OCI-M2 (cell line): ENCODE results near the gene ROBO2.

Source experiments
- DNase-seq: peaks from one replicate; lab custom pipeline; 2025; ENCODE audit not compliant: unreplicated experiment; lab: John Stamatoyannopoulos, UW

The ROBO2 gene

GRCh38 chr3:77467702-77468625, 428.1 kb downstream of the ROBO2 start:
- DNase-seq, result no peak

DNA sequence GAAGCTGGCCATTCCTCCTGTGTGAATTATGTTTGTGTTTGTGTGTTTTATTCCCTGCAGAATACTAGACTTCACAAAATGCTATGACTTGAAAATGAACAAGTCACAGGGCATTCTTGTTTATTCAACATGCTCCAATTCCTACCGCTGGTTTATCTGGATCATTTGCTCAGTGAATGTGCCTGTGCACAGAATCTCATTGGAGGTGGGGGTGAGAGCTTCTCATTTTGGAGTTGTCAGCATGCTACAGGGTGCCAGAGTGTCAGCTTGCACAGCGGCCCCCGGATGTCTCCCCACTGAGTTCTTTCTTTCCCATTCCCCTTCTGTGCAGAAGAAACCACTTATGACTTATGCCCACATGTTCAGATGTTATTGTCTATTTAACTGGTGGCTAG, 428.7 kb downstream of the ROBO2 start:
- no peak for DNase-seq

DNA sequence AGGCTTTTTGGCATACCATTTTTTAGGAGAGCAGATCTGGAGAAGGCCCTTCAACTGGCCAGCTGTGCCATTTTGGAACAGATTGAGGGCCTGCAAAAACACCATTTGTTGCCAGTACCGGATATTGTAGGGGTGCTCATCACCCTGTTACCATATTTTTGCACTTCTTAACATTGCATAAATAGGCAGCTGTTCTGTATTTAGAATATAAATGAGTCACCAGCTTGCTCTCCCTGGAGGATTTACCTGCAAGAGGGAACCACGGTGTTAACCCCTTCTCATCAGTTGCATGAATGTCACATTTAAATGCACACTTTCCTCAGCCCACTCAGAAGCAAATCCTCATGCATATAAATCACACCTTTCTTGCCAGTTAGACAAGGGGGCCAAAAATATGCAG, 435.6 kb downstream of the ROBO2 start:
- no peak for DNase-seq

- no peak for DNase-seq
Measured at GRCh38 chr3:77479021-77479420, 439.1 kb downstream of the ROBO2 start.

DNA sequence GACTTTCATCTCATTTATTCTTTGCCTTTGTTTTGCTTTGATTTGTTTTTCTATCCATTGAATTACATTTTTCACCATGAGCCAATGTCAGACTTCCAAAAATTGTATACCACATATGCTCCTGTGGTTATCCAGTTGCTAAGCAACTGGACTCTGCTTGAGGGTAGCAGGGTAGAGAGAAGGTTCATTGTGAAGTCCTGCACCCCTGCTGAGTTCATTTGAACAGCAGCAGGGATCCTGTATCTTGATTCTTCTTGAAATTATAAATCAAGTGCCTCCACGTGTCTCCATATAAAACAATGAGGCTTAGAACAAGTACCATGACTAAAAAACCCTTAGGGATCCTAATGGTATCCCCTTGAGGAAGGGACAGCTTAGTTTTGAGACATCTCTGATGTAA, 449.3 kb downstream of the ROBO2 start:
- DNase-seq, result no peak

- no peak for DNase-seq
Measured at GRCh38 chr3:77491961-77492360, 452.1 kb downstream of the ROBO2 start.

- no peak for DNase-seq
Measured at GRCh38 chr3:77500721-77501120, 460.8 kb downstream of the ROBO2 start.

DNA sequence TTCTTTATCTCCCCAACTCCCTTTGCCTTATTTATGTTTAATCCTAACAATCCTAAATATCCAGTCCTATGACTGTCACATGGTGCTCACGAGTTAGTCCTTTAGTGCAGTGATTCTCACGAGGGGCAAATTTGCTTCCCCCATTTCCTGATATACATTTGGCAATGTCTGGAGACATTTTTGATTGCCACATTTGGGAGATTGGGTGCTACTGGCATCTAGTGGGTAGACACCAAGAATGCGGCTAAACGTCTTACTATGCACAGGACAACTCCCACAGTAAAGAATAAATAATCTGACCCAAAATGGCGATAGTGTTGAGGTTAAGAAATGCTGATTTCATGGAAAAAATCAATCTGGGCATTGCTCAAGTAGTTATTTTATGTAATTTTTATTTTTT, 466.5 kb downstream of the ROBO2 start:
- no peak for DNase-seq

DNA sequence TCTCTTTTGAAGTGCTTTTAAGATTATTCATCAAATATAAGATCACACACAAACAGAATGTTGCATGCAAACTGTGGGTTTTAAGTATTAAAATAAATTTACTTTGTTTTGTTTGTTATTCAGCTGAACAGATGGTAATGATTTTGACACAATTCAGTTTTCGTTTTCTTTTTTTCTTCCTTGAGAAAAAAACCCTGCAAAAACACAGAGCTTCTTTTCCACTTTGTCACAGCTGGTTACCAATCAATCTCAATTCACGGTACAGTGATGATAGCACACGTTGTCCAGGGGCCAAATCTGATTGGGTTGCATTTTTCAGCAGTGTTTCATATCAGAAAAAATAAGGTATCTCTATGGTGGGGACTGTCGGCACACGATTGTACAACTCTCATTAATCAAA, 473.6 kb downstream of the ROBO2 start:
- DNase-seq, result no peak

DNA sequence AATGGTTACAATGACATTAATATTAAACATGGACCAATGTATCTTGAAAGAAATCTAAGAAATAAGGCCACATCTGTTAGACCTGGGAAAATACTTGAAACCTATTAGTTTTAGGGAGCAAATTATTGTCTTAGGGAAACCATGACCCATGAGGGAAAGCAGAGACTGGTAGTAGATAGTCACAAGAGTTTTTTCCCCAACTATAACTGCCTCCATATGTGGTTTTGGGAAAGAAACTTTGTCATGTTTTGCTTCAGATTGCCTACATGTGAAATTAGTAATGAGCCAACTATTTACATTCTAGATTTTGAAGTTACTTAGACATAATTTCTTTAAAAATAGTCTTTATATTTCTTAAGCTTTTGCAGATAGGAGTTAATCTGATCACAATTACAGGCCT, 474.9 kb downstream of the ROBO2 start:
- no peak for DNase-seq

DNA sequence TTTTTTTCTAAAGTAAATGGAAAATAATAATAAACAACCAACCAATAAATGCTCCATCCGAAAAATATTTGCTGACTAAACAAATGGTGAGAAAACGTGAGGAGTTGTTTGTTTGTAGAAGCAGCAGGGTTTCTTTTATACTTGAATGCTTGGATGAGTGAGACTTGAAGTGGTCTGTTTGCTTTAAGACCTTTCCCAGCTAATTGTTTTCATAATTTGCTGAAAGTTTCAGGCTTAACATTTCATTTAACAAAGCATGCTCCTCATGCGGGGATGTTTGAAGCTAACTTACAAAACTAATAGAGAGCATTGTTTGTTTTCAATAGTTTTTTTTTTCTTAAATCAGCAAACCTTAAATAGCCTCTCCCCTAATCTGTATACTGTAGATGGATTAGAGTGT, 484.6 kb downstream of the ROBO2 start:
- no peak for DNase-seq

DNA sequence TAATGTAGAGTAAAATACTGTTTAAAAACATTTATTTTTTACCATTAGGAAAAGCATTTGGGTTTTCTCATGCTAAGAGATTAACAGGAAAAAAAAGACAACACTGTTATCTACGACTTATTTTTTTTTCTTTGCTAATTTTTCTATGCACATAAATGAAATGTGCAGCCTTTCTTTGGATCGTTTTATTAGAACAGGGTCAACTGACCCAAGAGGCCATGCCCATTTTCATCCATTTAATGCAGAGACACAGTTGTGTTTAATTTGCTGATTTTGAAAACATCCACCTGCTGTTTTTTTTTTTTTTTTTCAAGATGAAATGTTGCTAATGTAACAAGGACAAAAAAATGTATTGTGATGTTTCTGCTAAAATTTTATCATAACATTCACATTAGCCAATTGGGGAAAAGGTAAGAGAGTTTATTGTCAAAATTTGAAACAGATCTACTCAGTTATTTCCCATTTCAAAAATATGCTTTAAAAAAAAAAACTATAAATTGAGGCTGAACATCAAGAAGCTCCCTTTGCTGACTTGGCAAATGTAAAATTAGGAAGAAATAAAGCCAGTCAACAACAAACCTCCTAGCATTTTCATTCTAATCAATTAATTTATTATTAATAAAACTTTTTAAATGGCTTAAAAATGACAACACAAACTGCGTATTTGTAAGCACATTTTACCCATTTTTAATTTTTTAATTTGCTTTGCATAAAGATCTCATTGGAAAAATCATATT, 485.2 kb downstream of the ROBO2 start:
- DNase-seq, result no peak

DNA sequence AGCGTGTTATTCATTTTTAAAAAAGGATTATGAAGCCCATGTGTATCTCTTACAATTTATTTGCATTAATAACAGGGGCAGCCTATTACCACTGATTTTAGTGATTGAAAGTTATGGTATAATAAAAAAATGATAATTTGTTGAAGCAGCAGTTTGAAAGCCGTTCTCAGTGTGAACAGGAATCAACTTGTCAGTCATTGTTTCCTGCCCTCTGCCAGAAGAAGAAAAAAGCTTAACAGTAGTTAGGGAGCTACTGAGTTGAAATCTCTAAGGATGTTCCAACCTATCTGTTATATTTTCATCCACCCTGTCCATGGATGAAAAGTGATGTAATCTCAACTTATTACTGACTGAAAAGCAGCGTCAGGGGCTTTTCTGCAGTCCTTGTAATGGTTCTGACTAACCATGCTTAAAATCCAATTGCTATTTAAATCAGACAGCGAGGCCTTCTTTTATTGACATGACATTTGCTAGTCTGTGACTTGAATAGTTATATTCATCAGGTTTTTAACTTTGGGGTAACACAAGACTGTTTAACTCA, 486.7 kb downstream of the ROBO2 start:
- no peak for DNase-seq

DNA sequence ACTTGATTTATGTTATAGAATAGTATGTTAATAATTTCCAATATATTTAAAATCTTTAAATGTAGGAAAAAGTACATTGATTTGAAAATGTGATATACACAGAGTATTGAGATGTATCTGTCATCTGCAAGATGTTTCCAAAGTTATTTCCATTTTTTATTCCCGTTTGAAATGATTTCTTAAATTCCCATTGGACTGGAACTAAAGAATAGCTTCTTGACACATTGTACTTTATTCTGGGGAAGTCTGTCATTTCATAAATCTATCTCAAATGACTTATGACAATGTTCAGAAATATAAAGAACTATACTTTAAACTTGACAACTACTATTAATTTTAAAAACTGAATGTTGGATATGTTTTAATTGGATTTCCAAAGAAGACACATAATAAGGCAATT, 489.6 kb downstream of the ROBO2 start:
- DNase-seq, result no peak

DNA sequence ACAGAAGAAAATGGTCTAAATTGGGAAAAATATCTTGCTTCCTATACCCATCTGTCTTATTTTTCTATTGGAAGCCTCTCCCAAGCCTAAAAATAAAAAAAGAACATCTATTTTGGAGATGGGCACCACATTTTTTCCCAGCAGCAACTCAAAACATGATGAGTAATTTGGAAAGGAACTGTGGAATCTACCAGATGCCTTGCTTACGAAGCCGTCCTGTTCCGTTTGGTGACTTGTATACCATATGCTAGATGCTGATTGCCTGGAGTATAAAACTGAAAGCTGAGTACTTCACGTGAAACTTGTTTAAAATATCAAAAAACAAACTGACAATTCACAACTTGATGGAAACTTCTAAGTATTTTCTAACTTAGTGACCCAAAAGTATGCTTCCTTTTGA, 491.0 kb downstream of the ROBO2 start:
- DNase-seq, result no peak

- DNase-seq, result no peak
Measured at GRCh38 chr3:77535116-77535515, 495.2 kb downstream of the ROBO2 start.

- DNase-seq, result no peak
Measured at GRCh38 chr3:77536038-77536775, 496.3 kb downstream of the ROBO2 start.

- DNase-seq, result no peak
Measured at GRCh38 chr3:77539014-77539413, 499.1 kb downstream of the ROBO2 start.

DNA sequence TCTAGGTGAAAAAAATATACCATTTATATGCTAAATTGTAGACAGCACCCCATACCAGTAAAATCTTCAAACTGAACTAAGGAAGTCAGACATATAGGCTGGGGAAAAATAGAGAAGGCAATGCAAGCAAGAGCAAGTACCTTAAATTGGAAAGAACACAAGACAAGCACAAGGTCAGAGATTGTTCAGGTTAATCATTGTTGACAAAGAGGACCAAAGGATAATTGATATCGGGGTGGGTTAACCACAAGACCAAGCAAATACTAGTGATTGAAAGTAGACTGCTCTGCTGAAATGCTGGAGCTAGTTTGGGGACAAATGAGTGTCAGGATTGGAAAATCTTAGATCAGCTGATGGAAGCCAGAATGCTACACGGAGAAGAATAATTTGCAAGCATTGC, 499.8 kb downstream of the ROBO2 start:
- no peak for DNase-seq

- no peak for DNase-seq
Measured at GRCh38 chr3:77541203-77541922, 501.5 kb downstream of the ROBO2 start.

DNA sequence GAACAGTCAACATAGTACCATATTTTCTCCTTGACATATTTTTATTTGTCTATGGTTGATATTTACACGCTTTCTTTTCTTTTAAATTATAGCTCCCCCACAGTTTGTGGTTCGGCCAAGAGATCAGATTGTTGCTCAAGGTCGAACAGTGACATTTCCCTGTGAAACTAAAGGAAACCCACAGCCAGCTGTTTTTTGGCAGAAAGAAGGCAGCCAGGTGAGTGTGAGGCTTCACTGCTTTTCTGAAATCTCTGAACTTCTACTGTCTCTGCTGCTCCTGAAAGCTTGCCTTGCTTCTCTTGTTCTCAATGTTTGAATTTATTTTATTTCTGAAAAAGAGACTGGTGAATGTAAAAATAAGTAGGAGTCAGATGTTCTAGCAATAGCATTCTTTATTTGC, 506.3 kb downstream of the ROBO2 start:
- no peak for DNase-seq
